HG02884 (cell line): Measurements from ENCODE around the gene ARFGAP1.
"Not testable (repeated sequence)": the region's sequence is repeated elsewhere in the genome, so short reads cannot be mapped to it uniquely, and the experiment has no call there.

Experiments
- ATAC-seq: cut with Tn5 transposase; IDR thresholded peaks from one replicate; pipeline ENCODE4 v1.9.1; 2021; ENCODE audit warnings: mild to moderate bottlenecking, moderate library complexity; ENCODE audit not compliant: unreplicated experiment

Gene ARFGAP1

GRCh38 chr20:63290136-63290676, 17.6 kb downstream of the ARFGAP1 start:
- no peak for ATAC-seq

DNA sequence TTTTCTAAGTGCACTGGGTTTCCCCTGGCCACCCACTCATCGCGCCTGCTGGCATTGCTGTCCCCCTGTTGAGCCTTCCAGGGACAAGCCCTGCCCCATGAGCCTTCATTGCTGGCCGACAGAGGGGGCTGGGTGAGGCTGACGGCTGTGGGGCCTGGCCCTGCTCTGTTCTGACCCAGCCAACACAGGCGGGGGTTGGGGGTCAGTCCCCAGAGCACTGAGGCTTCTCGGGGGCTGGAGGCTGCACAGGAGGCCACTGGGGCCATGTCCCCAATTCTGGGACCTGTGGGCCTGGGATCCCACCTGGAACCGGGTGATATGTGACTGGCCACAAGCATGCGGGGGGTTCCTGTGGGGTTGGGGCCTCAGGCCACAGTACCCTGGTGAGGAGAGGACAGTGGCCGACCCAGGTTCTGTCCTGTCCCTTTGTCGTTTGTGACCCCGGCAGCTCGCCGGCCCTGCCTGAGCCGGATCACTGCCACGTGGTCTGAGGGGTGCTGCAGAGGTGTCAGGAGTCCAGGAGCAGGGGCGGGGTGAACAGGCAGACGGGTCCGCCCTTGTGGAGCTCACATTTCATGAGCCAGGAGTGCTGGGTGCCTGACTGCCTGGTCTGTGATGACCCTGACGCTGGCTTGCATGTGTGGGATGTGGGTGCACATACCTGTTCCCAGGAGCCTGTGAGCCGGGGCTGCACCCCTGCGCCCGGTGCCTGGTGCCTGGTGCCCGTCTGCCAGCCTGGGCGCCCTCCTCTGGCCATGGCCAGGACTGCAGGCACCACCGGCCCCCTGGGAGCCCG, 18.3 kb downstream of the ARFGAP1 start:
- ATAC-seq, result no peak

DNA sequence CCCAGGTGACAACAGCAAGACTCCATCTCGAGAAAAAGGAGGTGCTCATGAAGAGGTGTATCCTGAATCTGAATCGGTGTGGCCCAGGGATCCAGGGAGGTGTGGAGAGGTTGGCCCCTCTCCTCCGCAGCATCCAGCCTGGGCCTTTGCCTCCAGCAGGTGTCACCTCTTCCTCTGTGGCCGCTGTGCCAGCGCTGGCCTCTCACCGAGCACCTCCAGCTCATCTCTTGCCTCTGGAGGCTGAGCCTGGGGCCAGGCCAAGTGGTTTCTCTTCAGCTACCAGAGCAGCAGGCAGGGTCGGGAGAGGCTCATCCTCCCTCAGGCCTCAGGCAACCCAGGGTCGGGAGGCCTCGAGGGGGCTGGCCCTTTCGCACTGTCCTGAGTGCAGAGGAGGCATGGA, 19.2 kb downstream of the ARFGAP1 start:
- ATAC-seq, result no peak

DNA sequence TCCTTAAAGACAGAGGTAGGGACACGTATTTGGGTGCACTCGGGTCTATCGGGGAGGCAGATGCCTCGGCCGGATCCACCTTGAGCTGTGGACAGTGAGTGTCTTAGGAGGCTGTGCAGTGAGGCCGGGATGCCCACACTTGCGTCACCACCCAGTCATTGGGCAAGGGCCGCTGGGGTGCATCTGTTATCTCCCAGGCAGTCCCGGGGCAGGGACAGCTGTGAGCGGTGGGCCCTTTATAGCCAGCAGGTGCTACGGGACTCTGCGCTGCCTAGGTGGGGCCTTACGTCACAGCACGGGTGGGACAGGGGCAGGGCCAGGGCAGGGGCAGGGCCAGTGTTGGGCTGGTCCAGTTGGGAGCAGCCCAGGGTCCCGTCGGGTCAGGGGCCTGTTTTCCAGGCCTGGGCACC, 19.7 kb downstream of the ARFGAP1 start:
- no peak for ATAC-seq

DNA sequence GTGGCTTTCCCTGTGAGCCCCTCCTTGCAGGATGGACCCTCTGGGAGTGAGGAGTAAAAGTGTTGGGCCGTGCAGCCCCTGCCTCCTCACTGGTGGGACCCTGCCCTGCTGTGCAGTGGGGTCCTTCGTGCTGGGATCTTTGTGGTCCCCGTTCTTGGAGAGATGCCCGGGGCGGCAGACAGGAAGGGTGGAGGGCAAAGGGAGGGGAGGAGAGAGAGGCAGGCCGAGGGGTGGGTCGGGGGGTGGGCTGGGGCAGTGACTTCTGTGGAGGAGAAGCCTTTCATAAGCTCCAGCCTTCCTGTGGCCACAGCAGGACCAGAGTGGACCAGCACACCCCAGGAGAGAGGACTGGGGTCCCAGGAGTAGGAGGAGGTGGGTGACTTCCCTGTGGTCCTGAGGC, 20.3 kb downstream of the ARFGAP1 start, which contains the start of gene COL20A1:
TSS of gene COL20A1 (plus strand) at position 283 of the 400 bp plus-strand sequence. CDS start 1,922 bp downstream, outside the sequence.
- ATAC-seq, result no peak

GRCh38 chr20:63293456-63293855, 20.8 kb downstream of the ARFGAP1 start:
- no peak for ATAC-seq

DNA sequence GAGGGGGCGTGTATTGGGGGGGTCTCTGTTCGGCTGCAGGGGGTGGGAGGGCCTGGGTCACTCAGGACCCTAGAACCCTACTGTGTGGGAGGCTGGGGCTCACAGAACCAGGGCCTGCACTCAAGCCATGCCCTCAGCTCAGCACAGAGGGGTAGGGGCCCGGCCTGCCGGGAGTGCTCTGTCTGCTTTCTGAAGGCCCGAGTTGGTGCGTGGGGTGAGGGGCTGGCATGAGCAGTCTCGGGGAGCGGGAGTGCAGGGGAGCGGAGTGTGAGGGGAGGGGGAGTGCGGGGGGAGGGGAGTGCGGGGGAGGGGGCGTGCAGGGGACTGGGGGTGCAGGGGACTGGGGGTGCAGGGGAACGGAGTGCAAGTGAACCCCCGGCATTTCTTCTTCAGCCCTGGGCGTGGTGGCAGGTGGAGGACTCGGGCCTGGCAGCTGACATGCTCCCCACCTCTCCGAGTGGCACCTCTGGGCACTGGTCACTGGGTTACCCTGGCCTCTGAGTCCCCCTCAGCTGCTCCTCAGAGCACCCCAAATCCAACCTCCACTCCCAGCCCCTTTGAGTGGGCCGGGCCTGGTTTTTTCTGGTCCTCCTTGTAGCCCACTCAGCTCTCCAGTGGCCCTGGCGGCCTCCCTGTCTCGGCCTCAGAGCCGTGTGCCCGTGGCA, 21.4 kb downstream of the ARFGAP1 start:
- ATAC-seq, result no peak

- no peak for ATAC-seq
Measured at GRCh38 chr20:63294536-63294900, 21.9 kb downstream of the ARFGAP1 start.

- ATAC-seq, result no peak
Measured at GRCh38 chr20:63295018-63295417, 22.4 kb downstream of the ARFGAP1 start.

GRCh38 chr20:63295422-63295821, 22.8 kb downstream of the ARFGAP1 start:
- no peak for ATAC-seq

DNA sequence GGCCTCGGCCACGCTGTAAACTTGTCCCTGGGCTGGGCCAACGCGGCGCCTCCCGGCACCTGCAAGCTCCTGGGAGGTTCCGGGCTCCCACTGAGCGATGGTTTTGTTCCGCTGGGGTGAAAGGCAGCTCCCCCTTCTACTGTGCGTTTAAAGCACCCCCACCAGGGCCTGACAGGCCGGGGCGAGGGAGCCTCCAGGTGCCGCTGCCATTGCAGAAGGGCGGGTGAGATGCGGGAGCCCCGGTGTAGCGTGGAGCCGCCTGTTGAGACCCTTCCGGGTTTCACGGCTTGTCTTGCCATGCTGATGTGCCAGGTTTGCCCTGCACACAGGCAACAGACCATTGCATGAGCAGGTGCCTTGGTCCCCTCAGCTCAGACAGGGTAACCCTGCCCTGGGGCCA, 23.2 kb downstream of the ARFGAP1 start:
- ATAC-seq, result no peak

DNA sequence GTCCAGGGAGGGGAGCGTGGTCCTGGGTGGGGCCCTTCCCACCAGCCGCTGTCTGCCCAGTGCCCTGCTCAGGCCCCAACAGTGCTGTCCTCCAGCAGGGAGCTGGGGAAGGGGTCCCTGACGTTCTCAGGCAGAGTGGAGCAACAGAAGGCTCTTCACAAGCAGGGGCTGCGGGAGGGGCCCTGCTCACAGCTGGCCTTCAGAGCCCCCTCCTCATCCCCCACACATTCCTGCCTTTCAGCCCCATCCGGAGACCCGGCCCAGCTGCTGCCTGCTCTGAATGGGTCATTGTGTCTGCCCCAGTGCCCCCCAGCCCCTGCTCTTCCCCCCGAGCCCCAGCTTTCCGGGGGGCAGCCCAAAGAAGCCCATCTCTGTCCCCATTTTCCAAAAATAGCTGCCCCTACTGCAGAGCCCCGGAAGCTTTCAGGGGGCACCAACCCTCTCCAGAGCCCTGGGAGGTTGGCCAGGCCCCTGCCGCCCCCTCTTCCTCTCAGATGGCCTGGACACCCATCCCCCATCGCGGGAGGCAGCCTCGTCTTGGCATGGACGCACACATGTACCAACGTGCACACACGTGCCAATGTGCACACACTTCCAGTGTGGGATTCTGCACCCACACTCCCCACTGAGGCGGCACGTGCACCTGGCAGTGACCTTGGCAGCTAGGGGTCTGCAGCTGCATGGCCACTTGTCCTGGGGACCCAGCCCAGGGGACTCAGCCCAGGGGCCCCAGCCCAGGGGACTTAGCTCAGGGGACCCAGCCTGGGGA, 24.1 kb downstream of the ARFGAP1 start:
- ATAC-seq, result no peak

DNA sequence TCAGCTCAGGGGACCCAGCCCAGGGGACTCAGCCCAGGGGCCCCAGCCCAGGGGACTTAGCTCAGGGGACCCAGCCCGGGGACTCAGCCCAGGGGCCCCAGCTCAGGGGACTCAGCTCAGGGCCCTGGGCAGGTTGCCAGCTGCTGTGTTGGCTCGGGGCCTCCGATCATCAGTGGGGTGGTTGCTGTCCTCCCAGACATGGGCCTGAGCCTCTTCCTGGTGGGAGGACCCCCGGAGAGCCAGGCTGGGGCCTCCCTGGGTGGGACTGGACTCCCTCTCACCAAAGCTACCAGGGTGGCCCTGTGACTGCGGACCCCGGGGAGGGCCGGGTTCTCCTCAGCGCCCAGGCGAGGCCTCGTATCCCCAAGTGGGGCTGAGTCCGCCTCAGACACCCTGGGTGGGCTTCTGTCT, 24.8 kb downstream of the ARFGAP1 start:
- no peak for ATAC-seq

GRCh38 chr20:63297796-63298572, 25.4 kb downstream of the ARFGAP1 start:
- ATAC-seq, result no peak

DNA sequence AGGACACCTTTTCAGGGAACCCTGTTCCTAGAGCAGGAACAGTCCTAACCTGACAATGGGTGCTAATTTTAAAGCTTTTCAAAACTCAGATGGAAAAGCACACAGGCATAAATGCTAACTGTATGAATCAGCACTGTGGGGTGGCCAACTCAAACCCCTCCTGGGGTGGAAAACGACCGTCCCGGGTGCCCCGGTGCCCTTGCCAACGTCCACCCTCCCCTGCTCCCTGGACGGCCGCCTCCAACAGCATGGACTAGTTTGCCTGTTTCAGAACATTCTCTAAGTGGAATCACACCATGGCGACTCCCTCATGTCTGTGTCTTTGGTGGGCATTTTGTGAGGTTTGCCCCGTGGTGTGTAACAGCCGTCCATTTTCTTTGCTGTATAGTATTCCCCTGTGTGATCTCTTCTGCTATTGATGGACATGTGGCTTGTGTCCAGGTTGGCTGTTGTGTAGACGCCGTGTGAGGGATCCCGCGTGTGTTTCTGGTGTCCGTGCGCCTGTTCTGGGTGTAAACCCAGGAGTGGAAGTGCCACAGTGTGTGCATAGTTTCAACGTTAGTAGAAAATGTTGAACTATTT, 26.2 kb downstream of the ARFGAP1 start:
- no peak for ATAC-seq

DNA sequence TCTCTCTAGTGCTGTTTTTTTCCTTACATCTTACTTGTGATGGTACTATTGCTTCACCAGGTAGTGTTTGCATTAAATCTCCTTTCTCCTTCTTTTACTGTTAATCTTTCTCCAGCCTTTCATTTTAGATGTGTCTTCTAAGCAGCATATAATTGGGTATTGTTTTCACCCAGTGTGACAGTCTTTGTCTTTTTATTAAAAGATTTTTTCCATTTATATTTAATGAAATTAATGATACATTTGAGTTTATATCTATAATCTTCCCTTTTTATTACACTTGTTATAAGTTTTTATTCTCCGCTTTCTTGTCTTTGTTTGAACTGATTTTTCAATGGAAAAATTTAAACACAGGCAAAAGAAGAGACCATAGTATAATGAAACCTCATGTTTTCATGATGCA, 29.1 kb downstream of the ARFGAP1 start:
- no peak for ATAC-seq

- ATAC-seq, result no peak
Measured at GRCh38 chr20:63303095-63303666, 30.6 kb downstream of the ARFGAP1 start.

DNA sequence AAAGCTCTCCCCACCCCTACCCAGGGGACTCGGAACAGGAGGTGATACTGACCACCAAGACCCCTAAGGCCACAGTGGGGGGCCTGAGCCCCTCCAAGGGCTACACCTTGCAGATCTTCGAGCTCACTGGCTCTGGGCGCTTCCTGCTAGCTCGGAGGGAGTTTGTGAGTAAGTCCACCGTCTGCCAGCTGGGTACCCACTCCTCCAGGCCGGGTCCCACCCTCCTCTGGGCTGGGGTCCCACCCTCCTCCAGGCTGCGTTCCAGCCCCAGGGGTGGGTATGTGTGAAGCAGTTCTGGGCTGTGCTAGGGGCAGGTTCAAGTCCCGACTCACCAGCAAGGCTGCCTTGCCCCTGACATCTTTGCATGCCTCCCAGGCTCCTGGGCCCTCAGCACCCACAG, 32.8 kb downstream of the ARFGAP1 start:
- ATAC-seq, result no peak

- ATAC-seq, result not testable (repeated sequence)
Measured at GRCh38 chr20:63305933-63306672, 33.5 kb downstream of the ARFGAP1 start.
